GM18526 (cell line): ENCODE measurements around the gene GUCY2D.

Experiments used
- POLR2A ChIP-seq: IDR thresholded peaks from 3 replicates; pipeline ENCODE4 v1.6.1; 2011; ENCODE audit not compliant: insufficient read length; ENCODE audit errors: extremely low read depth

The GUCY2D gene

DNA sequence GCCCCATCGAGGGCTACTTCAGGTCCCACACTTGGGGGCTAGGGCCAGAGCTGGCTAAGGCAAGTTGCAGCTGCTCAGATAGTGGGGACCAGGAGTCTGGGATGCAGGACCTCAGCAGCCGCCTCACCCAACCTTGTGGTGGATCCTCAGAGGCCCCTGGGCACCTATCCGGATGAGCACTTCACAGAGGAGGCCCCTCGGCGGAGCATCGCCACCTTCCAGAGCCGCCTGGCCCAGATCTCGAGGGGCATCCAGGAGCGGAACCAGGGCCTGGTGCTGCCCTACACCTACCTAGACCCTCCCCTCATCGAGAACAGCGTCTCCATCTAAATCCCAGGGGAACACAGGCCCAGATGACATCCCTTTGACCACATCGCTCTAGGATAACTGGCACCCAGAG is 45.8 kb downstream of the GUCY2D start:
- TF ChIP-seq POLR2A: no peak

DNA sequence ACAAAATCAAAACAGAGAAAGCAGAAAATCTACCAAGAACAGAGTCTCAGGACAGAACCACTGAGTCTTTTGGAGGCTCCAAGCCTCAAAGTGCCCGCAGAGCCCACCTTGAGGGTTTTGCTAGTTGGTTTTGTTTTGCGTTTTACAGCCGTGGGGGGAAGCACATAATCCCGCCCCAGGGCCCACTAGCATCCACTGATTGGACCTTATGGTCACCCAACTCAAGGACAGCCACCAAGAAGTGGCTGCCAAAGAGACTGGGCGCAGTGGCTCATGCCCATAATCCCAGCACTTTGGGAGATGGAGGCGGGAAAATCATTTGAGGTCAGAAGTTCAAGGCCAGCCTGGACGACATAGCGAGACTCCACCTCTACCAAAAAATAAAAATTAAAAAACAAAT is 46.3 kb downstream of the GUCY2D start:
- no peak for TF ChIP-seq POLR2A

DNA sequence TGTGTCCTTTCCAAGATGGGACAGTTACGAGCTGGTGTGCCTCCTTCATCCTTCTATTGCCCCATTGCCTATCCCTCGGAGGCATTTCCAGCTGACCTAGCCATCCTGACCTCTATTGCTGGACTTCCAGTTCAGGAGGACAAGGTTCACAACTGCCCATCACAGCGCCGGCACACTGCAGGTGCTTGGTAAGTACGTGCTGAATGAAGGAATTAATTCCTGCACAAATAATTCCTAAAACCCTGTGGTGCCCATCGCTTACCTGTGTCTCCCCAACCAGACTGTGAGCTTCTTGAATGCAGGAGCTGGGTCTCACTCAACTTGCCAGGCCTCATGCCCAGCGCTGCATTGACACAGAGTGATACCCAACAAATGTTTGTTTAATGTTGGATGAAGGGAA is 49.4 kb downstream of the GUCY2D start:
- no peak for TF ChIP-seq POLR2A

DNA sequence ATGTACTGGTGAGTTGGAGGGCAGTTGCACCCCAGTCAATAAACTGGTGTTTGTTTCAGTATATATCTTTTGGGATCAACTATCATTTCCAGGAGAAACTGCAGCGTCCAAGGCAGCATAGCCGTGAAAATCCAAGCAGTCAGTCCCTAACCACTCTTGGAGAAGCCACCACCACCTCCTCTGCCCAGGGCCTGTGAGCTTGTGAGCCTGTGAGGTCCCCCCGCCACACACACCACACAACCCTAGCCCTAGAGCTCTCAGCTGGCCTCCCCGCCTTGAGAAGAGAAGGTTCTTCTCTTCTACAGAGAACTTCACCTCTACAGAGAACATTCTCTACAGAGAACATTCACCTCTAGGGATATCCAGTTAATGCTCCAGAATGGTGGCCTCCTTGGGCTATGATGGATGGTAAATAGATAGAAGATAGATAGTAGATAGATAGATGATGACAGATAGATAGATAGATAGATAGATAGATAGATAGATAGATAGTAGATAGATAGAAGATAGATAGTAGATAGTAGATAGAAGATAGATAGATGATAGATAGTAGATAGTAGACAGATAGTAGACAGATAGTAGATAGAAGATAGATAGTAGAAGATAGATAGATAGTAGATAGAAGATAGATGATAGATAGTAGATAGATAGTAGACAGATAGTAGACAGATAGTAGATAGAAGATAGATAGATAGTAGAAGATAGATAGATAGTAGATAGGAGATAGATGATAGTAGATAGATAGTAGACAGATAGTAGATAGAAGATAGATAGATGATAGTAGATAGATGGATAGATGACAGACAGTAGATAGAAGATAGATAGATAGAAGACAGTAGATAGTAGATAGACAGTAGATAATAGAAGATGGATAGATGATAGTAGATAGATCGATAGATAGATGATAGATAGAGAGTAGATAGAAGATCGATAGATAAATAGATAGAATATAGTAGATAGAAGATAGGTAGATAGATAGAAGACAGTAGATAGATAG is 50.1 kb downstream of the GUCY2D start:
- TF ChIP-seq POLR2A: no peak

DNA sequence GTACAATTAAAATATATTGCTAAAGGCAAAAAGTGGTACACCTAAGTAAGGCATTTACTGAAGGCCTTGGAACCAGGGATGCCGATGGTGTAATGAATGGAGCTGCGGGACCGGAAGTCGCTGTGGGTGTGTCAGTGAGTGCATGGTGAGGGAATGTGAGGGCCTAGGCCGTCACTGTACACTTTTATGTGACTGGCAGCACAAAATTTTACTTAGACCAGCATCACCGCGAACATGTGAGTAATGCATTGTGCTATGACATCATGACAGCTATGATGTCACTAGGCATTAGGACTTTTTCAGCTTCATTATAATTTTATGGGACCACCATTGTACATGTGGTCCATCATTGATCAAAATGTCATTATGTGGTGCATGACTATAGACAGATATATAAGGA is 51.2 kb downstream of the GUCY2D start:
- TF ChIP-seq POLR2A: no peak

DNA sequence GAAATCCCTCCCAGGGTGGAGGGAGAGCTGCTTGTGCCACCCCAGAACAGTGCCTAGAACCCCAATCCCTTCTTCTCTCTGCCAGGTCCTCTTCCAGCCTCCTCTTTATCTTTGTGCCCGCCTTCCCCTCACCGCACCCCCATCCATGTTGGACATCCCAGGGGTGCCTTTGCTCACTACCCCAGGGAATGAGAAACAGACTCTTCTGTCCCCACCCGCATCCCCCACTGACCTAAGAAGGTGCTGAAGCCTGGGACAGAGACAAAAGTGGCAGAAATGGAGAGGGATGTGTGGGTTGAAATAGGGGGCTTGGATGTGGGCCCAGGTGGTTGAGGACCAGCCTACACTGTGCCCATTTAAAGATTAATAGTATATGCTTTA is 53.4 kb downstream of the GUCY2D start:
- TF ChIP-seq POLR2A: no peak

DNA sequence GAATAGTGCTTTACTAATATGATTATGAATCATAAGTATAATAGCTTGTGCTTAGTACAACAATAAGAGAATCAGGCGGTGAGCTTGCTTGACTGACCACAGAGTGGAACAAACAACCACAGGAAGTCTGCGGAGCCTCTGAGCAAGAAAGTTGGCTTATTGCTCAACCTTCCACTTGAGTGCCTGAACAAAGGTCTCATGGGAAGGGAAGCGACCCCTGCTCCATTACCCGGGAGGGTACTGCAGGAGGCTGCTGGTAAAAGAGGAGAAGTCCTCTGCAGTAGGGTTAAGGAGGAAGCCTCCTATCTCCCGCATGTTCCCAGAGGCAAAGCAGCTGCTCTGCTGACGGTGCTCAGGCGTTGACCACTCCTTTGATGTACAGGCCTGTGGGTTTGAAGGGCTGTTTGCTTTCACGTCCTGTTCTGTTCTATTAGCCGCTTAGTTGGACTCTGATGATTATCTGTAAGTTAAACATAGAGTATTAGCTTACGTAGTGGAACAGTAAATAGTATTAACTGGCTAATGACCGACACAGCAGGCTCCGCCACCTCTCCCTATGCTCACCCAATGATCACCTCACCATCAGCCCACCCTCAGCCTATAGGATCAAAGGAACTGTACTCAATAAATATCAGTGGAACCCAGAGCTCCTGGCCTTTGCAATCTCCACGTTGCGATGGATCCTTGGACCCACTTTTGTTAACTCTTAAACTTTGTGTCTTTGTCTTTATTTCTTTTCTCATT is 54.0 kb downstream of the GUCY2D start:
- no peak for TF ChIP-seq POLR2A

DNA sequence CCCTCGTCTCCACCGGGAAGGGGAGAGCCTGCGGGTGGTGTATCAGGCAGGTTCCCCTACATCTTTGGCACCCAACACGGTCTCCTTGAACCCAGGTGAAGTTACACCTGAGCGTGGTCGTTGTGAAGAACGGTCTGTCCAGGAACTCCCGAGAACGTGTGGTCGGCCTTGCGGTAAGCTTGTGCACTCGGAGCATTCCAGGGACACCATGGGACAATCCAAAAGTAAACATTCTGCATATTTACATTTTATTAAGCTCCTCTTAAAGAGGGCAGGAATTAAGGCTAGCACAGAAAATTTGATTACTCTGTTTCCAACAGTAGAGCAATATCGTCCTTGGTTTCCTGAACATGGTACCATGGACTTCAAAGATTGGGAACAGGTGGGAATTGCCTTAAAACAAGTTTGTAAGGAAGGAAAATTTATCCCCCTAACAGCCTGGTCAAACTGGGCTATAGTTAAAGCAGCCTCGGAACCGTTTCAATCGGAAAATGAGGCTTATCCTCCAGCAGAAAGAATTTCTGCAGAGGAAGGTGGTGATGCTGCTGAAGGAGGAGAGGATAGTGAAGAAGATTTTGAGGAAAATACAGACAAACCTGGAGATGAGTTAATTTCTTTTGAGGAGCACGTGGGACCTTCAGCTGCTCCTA is 54.7 kb downstream of the GUCY2D start:
- TF ChIP-seq POLR2A: no peak

DNA sequence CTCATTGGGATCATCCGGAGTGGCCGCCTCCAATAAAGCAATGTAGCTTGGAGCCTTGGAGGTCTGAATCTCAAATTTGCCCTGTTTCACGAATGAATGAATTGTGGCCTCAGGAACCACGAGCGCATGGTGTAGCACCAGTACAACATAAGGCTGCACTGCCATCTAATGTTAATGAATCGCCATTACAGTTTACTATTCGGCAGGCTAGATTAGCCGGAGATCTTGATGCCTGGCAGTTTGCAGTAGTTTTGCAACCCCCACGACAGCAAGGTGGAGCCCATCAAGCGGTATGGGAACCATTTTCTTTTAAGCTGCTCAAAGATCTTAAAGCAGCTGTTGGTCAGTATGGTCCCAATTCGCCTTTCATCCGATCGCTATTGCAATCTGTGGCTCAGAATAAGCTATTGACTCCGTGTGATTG is 55.3 kb downstream of the GUCY2D start:
- TF ChIP-seq POLR2A: no peak

DNA sequence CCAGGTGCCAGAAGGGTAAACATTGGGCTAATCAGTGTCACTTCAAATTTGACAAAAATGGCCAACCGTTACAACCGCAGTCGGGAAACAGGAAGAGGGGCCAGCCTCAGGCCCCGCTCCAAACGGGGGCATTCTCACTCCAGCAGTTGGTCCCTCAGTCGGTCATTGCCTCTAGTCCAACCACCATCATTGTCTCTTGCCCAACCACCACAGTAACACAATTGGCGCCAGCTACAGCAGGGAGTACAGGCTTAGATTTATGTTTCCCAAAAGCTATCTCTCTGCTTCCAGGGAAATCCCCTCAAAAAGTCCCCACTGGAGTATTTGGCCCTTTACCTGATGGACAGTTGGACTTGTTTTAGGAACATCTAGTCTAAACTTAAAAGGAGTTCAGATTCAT is 56.7 kb downstream of the GUCY2D start:
- TF ChIP-seq POLR2A: no peak

DNA sequence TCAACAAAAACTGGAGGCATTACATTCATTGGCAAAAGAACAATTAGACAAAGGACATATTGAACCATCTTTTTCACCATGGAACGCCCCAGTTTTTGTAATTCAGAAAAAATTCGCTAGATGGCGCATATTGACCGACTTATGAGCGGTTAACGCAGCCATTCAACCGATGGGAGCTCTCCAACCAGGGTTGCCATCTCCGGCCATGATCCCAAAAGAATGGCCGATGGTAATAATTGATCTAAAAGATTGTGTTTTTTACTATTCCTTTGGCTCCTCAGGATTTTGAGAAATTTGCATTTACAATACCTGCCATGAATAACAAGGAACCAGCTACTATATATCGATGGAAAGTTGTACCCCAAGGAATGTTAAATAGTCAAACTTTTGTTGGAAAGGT is 57.9 kb downstream of the GUCY2D start:
- TF ChIP-seq POLR2A: no peak

DNA sequence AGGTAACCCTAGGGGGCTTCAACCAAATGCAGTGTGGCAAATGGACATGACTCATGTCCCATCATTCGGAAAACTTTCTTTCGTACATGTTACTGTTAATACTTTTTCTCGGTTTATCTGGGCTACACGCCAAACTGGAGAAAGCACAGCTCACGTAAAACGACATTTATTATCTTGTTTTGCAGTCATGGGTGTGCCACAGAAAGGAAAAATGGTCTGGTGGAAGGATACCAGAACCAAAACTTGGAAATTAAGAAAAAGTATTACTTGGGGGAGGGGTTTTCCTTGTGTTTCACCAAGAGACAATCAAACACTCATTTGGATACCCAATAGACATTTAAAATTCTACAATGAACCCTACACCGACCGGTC is 60.0 kb downstream of the GUCY2D start:
- no peak for TF ChIP-seq POLR2A

DNA sequence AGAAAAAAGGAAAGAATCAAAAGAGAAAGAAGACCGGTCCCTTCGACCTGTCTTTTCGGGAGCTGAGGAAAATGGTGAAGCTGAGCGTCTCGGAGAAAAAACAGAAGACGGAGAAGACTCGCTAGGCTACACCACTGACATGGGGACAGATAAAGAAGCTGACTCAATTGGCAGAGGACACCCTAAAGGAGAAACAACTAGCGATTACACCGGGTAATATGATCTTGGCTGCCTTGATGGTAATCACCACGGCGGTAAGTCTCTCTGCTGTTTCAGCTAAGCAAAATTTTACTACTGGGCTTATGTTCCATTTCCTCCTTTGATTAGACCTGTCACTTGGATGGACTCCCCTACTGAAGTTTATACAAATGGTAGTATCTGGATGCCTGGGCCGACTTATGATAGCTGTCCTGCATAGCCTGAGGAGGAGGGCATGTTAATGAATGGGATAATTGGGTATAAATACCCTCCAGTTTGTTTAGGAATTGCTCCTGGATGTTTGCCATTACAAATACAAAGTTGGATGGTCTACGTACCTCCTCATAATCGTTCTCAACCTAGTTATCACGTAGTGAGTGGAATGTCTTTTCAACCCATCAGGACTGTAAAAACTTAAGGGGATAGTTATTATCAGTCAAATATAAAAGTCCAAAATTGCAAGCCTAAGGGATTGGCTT is 60.5 kb downstream of the GUCY2D start:
- TF ChIP-seq POLR2A: no peak

DNA sequence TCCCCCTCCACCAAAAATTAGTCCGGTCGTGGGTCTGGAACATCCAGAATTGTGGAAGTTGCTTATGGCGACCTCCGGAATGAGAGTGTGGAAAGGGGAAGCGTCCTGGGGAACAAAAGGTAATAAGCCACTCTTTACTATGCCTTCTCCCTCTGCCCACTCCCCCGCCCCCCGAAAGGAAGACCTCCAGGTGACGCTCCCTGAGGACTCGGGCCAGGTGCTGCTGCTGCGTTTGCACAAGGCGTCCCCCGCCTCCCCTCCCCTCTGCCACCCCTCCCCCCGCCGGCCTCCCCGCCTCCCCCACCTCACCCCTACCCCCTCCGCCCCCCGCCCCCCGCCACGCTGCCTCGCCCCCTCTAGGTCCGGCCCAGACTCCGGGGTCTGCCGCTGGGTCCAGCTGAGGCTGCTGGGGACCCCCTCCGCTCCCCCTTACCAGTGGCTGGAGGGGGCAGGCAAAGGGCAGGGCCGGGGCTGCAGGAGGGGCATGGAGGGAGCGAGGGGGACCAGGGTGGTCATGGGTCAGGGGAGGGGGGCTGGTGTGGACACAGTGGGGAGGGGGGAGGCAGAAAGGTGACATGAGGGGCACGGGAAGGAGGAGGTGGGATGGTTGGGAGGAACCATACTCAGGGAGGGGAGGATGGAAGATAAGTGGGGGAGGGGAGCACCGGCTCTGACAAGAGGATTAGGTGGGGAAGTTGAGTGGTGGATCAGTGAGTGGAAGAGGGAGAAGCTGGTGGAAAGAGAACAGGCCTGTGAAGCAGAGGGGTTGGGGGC is 61.5 kb downstream of the GUCY2D start:
- no peak for TF ChIP-seq POLR2A

DNA sequence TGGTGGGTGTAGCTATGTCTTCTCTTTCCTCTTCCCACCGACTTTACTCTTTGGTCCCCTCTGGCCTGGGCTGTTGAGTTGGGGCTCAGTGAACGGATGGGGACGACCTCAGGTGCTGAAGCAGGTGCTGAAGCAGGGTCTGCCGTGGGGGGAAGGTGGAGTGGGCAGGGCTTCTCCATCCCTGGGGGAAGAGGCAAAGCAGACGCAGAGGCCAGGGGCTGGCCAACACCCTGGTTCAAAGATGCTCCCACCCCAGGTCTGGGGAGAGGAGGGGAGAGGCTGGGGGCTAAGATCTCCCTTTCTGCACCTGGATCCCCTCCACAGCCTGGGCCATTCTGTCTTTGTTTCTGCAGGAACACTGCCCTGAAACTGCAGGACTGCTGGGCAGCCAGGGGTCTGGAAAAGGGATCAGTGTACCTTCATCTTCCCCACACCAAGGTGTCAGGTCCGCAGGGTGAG is 62.2 kb downstream of the GUCY2D start:
- TF ChIP-seq POLR2A: no peak
